H1 (cell line): Measurements from ENCODE around the gene STX8. TPM values are rescaled to one million over a fixed set of nuclear protein-coding genes. Genes with fewer than 3 reads are reported as not detected.

ENCODE experiments used
- BRCA1 ChIP-seq: IDR thresholded peaks from 2 replicates; pipeline ENCODE4 v1.6.1; 2012; ENCODE audit warnings: low read depth, low read length, improper control_type of control experiment
- CHD7 ChIP-seq: fragments of 300-600 bp; sonication (generic); IDR thresholded peaks from 2 replicates; pipeline ENCODE4 v1.7.1; 2012; ENCODE audit warnings: low read length, moderate library complexity, mild to moderate bottlenecking, inconsistent platforms; ENCODE audit not compliant: insufficient replicate concordance
- EGR1 ChIP-seq: IDR thresholded peaks from 2 replicates; pipeline ENCODE4 v1.6.1; 2011; ENCODE audit warnings: low read depth, low read length, borderline replicate concordance
- GABPA ChIP-seq: IDR thresholded peaks from 2 replicates; pipeline ENCODE4 v1.6.1; 2011; ENCODE audit warnings: mild to moderate bottlenecking, low read length, moderate library complexity, borderline replicate concordance; ENCODE audit not compliant: insufficient read depth
- JUN ChIP-seq: IDR thresholded peaks from 2 replicates; pipeline ENCODE4 v1.6.1; 2011; ENCODE audit warnings: low read depth, mild to moderate bottlenecking, improper control_type of control experiment, low read length
- KDM1A ChIP-seq: fragments of 200-600, 300-600 bp; sonication (generic); IDR thresholded peaks from 2 replicates; pipeline ENCODE4 v1.7.1; 2016; ENCODE audit warnings: mild to moderate bottlenecking, low read length, borderline replicate concordance
- NRF1 ChIP-seq: IDR thresholded peaks from 2 replicates; pipeline ENCODE4 v1.6.1; 2011; ENCODE audit warnings: mild to moderate bottlenecking, low read depth, low read length, improper control_type of control experiment
- RFX5 ChIP-seq: IDR thresholded peaks from 2 replicates; pipeline ENCODE4 v1.6.1; 2011; ENCODE audit warnings: low read depth, low read length, improper control_type of control experiment, borderline replicate concordance
- TAF7 ChIP-seq: optimal IDR thresholded peaks from 2 replicates; pipeline ENCODE3; 2011; ENCODE audit warnings: low read depth, mild to moderate bottlenecking, inconsistent platforms, low read length, moderate library complexity, borderline replicate concordance
- USF2 ChIP-seq: IDR thresholded peaks from 2 replicates; pipeline ENCODE4 v1.6.1; 2011; ENCODE audit warnings: low read length, improper control_type of control experiment
- polyA plus RNA-seq, 7 experiments: library from polyadenylated mRNA; depleted of rRNA in 3 of 7; stranded (reverse) in 5 of 7; unstranded in 2 of 7; fragments of >200 nt in 5 of 7; fragments of 200-250 nt in 2 of 7; gene quantifications; 1 replicate in 5 of 7; 2 replicates in 1 of 7; 4 replicates in 1 of 7; pipeline versions ENCODE4 v1.2.1 to v1.2.3, GENCODE V29; 2011 to 2013; ENCODE audit warnings: missing spikeins in 2 of 7, mixed read lengths in 2 of 7
- total RNA-seq: library from RNA; stranded (reverse); fragmentation: NEBNext Ultra II Directional; extraction: Animal tissue kit (Norgen Biotek cat#: 25700); gene quantifications from 2 replicates; pipeline ENCODE4 v1.2.1, GENCODE V29; 2021

The STX8 gene
- total and polyA plus RNA-seq, 2 of the 8 experiments (the other 6 are each of a cell fraction or from before 2014, with no cell fraction given): 22.8 to 42.5 TPM

- TF ChIP-seq CHD7 (no peak), USF2 (no peak), BRCA1 (no peak), JUN (no peak), KDM1A (no peak), RFX5 (no peak), GABPA (no peak), TAF7 (no peak), NRF1 (no peak), EGR1 (no peak)
These were observed 18.4 kb downstream of the STX8 start (continued) for GRCh38 chr17:9557161-9557755.
